ENCODE measurements around the gene PDE7B.
"Not testable (repeated sequence)": the region's sequence is repeated elsewhere in the genome, so short reads cannot be mapped to it uniquely, and the experiment has no call there.

Gene PDE7B

GRCh38 chr6:136210398-136211165, 359.1 kb downstream of the PDE7B start:
- no peak for DNase-seq

GRCh38 chr6:136212608-136213007, 361.1 kb downstream of the PDE7B start:
- DNase-seq = no peak

DNA sequence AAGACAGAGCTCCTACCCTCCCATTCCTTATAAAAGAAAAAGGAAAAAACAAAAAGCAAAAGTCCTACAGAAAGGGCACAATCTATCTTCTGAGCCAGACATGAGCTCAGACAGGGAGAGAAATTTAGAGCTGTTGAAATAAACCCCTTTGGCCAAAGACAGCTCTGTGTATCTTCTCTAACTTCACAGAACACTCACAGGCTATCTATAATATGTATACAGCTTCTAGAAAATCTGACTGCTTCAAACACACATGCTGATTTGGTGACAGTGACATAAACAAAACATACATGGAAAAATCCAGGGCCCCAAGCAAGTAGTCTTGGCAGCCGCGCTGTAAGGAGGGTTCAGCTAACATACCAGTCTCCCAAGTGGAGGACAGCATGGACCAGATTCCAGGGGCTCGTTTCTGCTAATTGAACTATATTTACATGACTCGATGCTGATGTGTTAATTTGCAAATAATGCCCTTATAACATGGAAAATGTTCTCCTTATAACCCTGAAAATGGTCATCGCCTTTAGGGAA, 361.6 kb downstream of the PDE7B start:
- DNase-seq = no peak

- no peak for DNase-seq
These were observed 362.4 kb downstream of the PDE7B start for GRCh38 chr6:136213853-136214252.

DNA sequence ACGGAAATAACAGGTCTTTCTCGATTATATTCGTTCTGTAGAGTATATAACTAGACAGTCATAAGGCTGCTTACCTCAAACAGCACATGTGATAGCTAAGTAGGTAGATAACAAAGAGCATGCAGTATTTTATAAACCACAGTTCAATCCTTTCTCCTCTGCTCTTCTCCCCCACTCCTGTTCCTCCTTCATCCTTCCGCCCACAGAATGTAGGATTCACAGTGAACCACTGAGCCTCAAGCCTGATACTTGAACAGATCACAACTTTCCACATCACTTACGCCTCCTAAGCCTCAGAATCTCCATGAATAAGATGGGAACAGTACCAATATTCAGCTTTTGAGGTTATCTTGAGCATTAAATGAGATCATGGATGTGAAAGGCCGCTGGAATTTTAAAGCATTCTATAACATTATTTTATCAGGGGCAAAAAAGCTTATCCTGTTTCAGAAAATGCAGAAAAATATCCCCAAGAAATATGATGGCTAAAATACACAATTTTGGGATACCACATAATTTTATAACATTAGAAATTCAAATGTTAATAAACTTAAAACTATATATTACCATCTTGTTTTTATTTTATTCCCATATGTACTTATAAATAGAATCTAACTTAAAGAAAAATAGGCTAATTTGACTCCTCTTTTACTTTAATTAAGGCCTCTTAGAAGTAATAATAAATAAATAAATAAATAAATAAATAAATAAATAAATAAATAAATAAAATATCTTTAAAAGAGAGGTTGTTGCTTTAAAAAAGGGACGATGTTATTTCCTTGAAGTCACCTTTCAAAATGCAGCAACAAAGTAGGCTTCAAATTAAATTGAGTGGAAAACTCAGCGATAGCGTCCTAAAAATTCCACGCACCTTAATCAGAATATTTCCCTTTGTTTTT, 365.3 kb downstream of the PDE7B start:
- no peak for DNase-seq

GRCh38 chr6:136224974-136225373, 373.5 kb downstream of the PDE7B start:
- not testable (repeated sequence) for DNase-seq

- DNase-seq = no peak
These were observed 374.0 kb downstream of the PDE7B start for GRCh38 chr6:136225496-136225895.

DNA sequence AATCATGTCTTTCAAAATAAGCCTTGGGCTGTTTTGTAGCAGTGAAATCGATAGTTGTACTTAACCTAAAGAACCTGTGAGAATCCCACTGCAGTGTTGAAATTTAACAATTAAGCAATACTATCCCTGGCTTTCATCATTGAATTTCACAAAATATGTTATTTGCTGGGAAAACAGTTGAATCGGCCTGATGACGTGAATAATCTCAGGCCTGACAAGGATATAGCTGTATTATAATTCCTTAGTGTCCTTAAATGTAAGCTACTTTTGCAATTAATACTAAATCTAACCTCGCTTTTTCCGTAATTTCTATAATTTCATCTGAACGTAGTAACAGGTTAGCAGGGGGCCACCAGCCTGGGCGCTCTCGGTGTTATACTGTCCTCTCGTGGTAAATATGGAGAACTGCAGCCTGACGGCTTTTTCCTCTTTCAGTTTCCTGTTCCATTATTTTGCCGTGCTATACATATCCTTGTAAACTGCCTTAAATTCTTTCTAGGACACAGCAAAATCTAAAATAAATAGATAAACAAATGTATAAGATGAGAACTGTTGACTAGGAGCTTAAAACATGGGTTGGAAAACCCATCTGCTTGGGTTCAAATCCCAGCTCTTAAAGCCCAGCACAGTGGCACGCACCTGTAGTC, 374.6 kb downstream of the PDE7B start:
- no peak for DNase-seq

DNA sequence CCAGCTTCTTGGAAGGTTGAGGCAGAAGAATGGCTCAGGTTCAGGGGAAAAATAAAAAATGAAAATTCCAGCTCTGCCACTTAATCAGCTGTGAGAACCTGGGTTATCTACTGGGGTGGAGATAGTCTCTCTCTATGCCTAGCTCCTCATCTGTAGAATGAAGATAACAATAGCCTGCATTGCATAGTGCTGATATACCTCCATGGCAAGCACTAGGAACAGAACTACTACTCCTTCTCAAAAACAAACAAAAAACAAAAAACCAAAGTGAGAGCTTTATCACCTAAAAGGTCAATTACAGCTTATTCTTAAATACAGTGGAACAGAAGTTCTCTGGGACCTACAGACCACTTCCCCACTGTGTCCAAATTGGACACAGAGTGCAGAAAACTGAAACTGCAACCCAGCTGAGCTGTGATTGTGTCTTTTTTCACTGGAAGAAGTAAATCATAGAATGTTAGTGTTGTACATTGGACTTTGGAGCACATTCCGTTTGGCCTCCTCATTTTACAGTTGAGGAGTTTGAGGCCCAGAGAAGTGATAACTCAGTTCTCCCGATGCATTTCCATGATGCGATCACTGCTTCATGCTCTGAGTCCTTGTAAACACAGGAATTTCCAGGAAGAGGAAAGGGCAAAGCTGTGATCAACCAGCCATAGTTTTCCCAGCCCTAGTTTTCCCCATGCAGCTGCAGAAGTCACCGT, 375.3 kb downstream of the PDE7B start:
- DNase-seq = no peak

GRCh38 chr6:136228814-136229213, 377.3 kb downstream of the PDE7B start:
- no peak for DNase-seq

- no peak for DNase-seq
These were observed 378.8 kb downstream of the PDE7B start for GRCh38 chr6:136230219-136230853.

- no peak for DNase-seq
These were observed 381.2 kb downstream of the PDE7B start for GRCh38 chr6:136232701-136233100.

GRCh38 chr6:136235233-136235564, 383.7 kb downstream of the PDE7B start:
- no peak for DNase-seq

GRCh38 chr6:136236466-136237293, 385.2 kb downstream of the PDE7B start:
- DNase-seq = no peak

DNA sequence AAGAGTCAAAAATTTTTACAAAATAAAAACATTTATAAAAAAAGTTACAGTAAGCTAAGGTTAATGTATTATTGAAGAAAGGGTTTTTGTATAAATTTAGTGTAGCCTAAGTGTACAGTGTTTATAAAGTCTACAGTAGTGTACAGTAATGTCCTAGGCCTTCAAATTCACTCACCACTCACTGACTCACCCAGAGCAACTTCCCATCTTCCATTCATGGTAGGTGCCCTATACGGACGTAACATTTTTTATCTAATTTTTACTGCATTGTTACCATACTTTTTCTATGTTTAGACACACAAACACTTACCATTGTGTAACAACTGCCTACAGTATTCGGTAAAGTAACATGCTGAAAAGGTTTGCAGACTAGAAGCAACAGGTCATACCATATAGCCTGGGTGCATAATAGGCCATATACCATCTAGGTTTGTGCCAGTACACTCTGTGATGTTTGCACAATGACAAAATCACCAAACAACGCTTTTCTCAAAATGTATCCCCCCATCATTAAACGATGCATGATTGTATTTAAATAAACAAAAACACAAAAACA, 392.6 kb downstream of the PDE7B start:
- DNase-seq = no peak

Data from NCI-H187 treated with DMSO at 0.1 percent for 48 hours (cell line).